CD4-positive, alpha-beta T cell treated with Interleukin-21 for 1 hour (primary cell): ENCODE results near the gene PHOX2B.

Experiments used
- DNase-seq: peaks from one replicate; pipeline ENCODE4 v3.0.0-alpha.2; 2020

The PHOX2B gene

GRCh38 chr4:41748571-41749475 is at the start of gene PHOX2B:
TSS of gene PHOX2B (minus strand) at chr4:41748725. CDS start at chr4:41748610, 115 bp downstream.
- DNase-seq: no peak

DNA sequence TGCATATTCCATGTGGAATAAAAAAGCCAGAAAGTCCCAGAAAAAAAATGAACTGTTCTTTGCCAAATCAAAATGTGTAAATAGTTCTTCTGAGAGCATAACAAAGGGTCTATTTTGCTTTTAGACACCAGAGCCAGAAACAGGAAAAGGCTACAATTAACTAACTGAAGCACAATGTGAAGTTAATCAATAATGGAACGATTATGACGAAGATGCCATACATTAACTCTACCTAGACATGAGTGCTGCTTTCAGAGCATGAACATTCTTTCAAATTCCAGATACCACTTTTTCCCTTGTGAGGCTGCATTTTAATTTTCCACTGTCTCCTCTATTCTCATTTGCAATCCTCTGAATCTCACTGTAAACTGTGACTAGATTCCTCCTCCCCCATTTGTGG is 48.7 kb upstream of the PHOX2B start:
- no peak for DNase-seq

- DNase-seq: no peak
These were observed 48.2 kb upstream of the PHOX2B start for GRCh38 chr4:41796545-41797210.

DNA sequence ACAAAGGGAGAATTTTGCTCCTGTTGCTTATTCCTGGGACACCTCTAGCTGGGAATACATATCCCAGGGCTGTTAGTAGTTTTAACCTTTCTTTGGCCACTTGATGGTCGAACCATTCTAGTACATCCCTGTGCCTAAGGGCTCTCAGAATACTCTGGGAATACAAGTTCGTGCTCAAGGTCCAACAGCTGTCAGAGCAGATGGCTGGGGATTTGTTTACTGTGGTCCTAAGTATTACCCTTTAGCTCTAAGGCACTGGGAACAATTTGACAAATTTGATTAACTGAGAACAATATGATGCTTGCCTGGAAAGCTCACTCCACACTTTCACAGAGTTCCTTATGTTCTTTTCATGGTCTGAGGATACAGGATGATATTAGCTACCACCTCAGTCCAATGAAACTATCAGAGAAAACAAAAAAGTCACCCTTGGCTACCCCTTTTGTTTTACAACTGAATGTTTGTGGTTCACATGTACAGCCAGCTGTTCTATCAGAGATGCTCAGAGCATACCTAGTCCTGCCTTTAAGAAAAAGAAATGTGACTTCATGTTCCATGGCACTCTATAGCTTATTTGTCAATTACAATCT is 47.4 kb upstream of the PHOX2B start:
- no peak for DNase-seq

DNA sequence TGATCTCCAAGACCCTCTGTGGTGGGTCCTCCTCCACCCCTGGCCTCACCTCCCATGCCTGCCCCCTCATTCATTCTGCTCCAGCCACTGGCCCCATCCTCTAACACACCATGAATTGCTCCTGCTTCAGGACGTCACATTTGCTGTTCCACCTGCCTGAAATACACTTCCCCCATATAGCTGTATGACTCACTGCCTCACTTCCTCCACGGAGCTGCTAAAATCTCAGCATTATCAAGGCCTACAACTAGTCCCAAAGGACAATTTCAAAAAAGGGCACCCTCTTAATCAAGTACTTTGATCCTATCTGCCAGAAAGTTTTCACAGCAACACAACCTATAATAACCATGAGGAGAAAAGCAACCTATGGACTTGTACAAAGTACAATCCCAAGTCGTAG is 43.6 kb upstream of the PHOX2B start:
- DNase-seq: no peak

- DNase-seq: no peak
These were observed 43.0 kb upstream of the PHOX2B start for GRCh38 chr4:41791557-41791956.

DNA sequence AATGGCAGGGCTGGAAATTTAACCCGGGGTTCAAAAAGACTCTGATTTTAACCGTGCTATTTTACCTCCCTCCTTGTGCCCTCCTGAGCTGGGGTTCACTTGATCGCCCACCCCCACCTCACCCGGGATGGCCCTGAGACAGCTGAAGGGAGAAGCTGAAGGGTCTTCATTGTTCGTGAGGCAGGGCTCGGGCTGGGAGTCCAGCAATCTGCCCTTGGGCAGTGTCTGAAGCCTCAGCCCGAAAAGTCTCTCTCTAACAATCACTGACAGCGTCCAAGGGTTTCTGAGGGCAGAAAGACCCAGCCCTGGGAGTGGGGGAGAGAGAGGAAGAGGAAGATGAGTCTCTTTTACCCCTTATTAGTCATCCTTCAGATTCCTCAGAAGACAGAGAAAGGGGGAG is 39.4 kb upstream of the PHOX2B start:
- no peak for DNase-seq

- DNase-seq: no peak
These were observed 37.1 kb upstream of the PHOX2B start for GRCh38 chr4:41785665-41786064.

DNA sequence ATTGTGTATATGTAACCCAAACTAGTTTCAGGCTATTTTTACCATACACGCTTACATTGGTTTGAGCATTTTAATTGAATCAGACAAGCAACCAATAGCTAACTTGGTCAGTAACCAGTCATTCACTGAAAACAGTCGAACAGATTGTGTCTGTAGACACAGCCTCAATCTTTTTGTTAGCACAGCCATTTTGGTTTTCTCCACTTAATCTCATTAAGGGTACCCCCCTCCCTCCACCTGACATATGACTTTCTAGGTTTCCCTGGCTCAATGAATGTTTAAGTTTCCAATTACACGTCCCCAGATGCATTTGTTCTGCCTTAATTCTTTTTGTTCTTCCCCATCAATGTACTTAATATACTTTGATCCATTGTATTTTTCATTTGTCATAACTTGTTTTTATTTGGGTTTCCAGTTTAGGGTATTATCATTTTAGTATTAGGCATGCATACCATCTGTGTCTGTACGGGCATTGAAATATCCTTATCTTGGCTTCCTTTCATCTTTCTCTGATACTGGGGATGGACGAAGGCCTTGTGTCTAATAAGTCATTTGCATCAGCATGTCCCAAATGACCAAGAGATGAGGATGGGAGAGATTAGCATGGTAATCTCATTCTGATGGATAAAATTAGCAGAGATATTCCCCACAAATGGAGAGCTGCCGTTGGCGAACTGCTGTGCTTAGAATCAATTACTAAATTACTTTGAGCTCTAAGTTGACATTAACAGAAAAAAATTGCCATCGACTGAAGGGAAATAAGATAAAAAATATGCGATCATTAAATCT is 35.9 kb upstream of the PHOX2B start:
- DNase-seq: no peak

DNA sequence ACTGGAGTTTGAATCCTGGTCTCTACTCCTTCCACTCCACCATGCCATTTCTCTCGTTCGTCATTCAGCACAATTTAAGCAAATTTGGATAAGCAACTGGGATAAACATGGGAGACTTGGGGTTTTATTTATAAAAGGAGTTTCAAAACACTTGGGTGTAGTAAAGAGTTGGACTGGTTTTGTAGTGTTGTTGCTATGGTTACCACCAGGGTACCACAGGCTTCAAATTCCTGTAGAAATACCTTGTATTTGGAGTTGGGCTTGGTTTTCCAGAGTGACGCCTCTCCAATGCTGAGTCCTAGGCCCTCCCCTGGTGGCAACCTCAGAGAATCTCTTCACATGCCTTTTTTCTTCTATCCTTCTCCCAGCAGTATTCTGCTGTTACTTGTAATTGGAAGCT is 27.9 kb upstream of the PHOX2B start:
- DNase-seq: no peak

DNA sequence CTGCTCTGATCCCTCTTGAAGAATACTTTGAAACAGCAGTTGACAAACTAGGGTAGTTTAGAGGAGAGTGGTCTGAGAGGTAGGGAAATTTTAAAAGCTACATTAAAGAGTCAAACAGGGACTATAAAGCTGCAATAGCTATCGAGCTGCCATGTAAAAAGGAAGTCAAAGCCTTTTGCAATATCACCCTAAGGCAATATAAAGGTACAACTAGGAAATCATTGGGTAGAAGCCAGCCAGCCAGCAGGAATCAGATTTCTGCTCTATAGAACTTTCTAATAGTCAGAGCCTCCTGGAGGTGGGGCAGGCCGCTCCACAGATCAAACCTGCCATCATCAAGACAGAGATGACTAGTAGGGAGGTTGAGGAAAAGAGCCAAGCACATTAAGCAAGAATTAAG is 15.2 kb upstream of the PHOX2B start:
- DNase-seq: no peak

DNA sequence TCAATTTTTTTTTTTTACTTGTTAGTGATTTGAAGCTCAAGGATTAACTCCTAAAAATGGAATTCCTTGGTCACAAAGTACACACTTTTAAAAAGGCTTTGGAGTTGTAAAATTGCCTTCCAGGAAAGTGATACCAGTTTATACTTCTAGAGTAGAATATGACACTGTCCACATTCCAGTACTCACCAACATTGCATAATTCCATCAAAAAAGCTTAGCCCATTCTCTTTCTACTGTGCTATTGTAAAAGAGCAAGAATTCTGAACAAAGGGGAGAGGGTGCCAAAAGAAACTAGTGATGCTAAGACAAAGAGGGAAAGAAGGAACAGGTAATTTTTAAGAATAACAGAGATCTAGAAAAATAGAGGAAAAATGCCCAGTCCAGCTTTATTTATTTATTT is 10.4 kb upstream of the PHOX2B start:
- no peak for DNase-seq

DNA sequence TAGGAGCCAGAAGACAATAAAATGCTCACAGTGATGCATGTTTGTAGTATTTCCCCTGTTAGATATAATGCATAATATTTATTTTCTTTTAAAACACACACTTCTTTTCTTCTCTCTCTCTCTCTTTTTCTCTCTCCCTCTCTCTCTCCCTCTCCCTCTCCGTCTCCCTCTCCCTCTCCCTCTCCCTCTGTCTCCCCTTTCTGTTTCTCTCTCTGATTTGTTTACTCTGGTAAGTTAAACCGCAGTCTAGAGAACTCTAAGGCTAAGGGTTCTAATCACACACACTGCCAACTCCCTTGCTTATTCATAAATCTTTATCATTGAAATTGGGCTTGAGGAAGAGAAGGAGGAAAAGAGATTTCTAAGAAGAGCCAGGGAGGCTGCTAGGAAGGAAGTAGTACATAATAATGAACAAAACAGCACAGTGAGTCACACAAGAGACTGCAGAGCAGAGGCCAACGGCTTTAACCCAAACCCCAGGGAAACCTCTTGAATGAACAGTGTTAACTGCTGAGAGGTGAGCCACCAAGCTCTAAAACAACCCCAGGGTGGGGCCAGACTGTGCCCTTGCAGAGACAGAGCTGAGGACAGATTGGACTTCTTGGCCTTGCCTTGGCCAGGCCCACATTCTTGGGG is 9.1 kb upstream of the PHOX2B start:
- DNase-seq: no peak

GRCh38 chr4:41753942-41754341 is 5.4 kb upstream of the PHOX2B start:
- DNase-seq: no peak

DNA sequence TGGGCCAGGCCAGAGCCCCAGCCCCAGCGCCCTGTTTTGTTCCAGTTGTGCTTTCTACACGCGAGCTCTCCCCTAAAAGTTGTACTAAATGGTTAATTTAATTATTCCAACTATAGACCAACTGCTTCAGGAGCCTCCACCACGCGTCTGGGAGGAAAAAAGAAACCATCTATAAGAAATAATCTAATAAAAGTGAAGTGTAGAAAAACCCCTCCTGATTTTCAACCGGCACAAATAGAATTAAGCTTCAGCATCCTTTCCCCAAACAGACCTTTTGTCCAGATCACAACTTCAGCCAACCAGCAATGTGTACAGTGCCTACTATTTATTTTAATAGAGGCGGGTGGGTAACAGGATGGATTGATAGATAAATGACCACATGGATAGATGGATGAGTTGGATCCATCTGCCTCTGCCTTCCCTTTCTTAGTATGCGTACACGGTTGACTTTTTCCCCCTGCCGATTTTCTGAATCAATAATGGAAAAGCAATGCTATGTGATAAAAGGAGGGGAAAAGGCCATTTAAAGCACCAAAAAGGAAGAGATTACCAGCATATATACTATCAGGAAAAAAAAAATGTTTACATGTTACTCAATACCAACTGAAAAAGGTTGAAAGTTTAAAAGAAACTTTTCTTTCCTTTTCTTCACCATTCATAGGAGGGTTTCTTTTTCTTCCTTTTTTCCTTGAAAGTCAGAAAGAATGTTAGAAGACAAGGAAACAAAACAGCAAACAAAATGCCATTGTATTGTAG is 3.7 kb upstream of the PHOX2B start:
- no peak for DNase-seq

DNA sequence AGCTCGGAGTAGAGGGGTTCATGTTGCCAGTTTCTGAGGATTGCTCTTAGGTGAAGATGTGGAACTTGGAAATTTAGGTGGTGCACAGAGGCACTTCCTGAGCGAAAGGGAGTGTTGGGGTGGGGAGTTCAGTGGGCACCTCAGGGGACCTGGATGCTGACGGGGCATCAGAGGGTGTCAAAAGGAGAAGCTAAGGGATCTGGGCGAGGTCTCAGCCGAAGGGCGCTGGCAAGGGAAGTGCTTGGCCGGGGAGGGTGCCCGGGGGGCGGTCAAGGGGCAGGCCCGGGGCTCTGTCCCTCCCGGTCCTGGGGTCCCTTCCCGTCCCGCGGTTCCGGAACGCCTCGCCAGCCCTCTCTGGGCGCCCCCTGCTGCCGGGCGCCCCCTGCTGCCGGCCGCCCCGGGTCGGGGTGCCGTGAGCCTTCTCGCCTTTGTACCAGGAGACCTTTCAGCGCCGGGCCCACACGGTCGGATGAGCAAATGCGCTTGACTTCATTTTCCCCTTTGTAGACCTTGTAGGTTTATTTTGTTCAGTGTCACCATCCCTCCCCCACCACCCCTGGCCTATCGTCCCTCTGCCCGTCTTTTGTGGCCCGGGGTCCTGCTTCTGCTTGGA is 3.0 kb upstream of the PHOX2B start:
- no peak for DNase-seq

GRCh38 chr4:41750626-41751448 is 2.3 kb upstream of the PHOX2B start:
- no peak for DNase-seq

GRCh38 chr4:41750121-41750625 is 1.6 kb upstream of the PHOX2B start:
- no peak for DNase-seq

DNA sequence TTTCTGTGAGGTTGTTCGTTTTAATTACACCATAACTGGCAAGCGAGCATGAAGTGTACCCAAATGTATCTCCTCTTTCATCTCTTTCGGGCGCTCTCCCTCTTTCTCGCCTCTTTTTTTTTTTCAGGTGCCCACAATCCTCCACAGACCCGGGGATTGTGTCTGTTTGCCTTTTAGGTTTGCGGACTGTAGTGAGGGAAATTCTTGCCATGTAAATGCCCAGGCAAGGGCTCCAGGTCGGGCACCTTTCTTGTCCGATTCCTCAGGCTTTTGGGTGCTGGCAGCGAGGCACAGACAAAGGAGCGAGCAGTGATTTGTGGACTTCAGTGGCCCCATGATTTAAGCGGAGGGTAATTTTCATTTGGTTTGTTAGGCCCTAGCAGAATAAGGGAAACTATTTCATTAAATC is 1.1 kb upstream of the PHOX2B start:
- DNase-seq: no peak

- no peak for DNase-seq
These were observed 403 bp downstream of the PHOX2B start for GRCh38 chr4:41748074-41748570.
